22Rv1 (cell line): ENCODE measurements around the gene PALM2AKAP2.

Source experiments
- H3K27ac ChIP-seq: fragments of 450-650 bp; 2 replicates; pipeline ENCODE4 v1.5.1; 2017
- CTCF ChIP-seq: fragments of 450-650 bp; IDR thresholded peaks from 2 replicates; pipeline ENCODE4 v1.5.1; 2017; ENCODE audit warnings: mild to moderate bottlenecking
- ZFX ChIP-seq: fragments of 450-650 bp; IDR thresholded peaks from 2 replicates; pipeline ENCODE4 v1.6.1; 2017; ENCODE audit warnings: antibody characterized with exemption, borderline replicate concordance

The PALM2AKAP2 gene

DNA sequence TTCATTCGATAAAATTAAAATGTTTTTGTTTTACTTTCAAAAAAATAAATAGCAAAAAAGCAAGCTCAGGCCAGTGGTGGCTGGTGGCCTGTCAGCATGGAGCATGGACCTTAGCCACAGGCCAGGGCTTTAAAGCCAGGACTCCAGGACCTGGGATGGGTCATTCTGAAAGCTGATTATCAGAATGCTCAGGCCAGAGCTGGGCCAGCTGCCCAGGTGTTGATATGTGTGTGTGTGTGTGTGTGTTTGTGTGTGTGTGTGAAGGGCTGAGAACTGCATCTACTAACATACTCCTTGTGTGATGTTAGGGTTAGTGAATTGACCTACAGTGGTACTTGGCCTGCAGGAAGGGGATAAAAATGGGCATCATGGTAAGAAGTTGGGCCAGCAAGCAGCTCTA, 21.5 kb downstream of the PALM2AKAP2 start:
- TF ChIP-seq ZFX (no peak), CTCF (no peak)
- H3K27ac ChIP-seq = no peak overlapping the region

GRCh38 chr9:109802491-109802890, 22.5 kb downstream of the PALM2AKAP2 start:
- H3K27ac ChIP-seq = no peak overlapping the region
- TF ChIP-seq CTCF (no peak), ZFX (no peak)

DNA sequence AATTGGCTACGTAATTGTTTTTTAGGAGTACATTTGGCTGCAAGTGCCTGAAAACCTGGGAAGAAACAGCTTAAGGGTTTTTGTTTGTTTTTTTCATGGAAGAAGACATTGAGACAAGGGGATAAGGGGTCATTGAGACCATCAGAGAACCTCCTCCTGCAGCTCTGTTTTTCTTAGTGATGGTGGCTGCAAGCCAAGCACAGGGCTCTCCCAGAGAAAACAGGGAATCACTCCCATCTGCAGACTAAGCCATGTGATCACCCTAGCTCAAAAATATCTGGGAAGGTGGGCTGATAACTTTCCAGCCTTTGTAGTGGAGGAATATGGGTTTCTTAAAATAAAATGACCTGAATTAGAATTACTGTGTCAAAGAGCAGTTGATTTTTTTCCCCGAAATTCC, 25.1 kb downstream of the PALM2AKAP2 start:
- H3K27ac ChIP-seq = no peak overlapping the region

GRCh38 chr9:109806506-109807115, 26.6 kb downstream of the PALM2AKAP2 start:
- H3K27ac ChIP-seq = no peak overlapping the region
- no peak for TF ChIP-seq ZFX
- TF ChIP-seq CTCF = no peak

More for the DNA sequence above, 25.1 kb downstream of the PALM2AKAP2 start:
- TF ChIP-seq ZFX = no peak
- TF ChIP-seq CTCF = no peak

- H3K27ac ChIP-seq = no peak overlapping the region
- TF ChIP-seq CTCF (no peak), ZFX (no peak)
These were observed 31.9 kb downstream of the PALM2AKAP2 start for GRCh38 chr9:109811876-109812275.

- no peak for TF ChIP-seq ZFX
- no peak for TF ChIP-seq CTCF
- no peak overlapping the region for H3K27ac ChIP-seq
These were observed 32.3 kb downstream of the PALM2AKAP2 start for GRCh38 chr9:109812331-109812730.

DNA sequence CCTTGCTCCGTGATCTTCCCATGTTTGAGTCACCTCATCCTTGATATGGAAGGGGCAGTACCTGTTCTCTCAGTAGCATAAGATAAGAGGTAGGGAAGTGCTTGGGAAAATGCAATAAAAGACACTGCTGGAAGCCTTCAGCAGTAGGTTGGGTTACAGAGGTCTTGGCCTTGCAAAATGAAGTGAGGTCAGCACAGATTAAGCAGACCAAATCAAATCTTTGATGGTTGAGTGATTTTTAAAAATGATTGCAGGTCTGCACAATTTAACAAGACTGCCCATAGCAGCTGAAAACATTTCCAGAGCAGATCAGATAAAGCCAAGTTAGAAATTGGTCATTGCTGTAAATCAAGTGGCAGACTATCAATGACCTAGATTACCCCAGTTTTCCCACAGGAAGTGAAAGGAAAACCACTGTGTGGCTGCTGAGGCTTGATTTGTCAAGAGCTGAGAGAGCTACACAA, 32.9 kb downstream of the PALM2AKAP2 start:
- no peak overlapping the region for H3K27ac ChIP-seq
- TF ChIP-seq CTCF (no peak), ZFX (no peak)
